ENCODE data around the gene RNF14. TPM values are rescaled to one million over a fixed set of nuclear protein-coding genes. Genes with fewer than 3 reads are reported as not detected.

Gene RNF14
- total and polyA plus RNA-seq, 10 of the 15 experiments (the other 5 are each of a cell fraction or from before 2014, with no cell fraction given), result 13.2 to 41.8 (median 28.3) TPM

DNA sequence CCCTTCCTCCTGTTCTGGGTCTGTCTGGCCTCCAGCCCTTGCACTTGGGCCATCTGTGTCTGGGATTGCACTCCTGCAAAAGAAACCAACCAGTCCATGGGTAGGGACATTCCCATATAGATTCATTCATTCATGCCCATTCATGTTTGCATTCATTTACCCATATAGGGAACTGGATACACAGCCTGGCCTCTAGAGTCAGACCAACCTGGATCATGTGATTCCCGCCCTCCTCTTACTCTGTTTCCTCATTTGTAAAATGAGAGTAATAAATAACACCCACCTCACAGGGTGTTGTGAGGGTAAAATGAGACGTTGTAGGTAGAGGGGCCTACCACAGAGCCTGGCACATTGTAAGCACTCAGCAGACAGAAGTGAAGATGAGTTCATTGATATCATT is 19.4 kb upstream of the RNF14 start:
- ChIA-PET RAD21 (ENCODE audit: unreplicated experiment) (no interaction called here), POLR2A (no interaction called here), CTCF (interaction anchor here (0.7 kb wide), 1 partner anchor 554 kb away, joined by 3 read pairs; no protein-coding TSS in a partner anchor), SMC1A (ENCODE audit: uncharacterized antibody, unreplicated experiment) (no interaction called here)
- H3K4me2 ChIP-seq (ENCODE audit: control insufficient read depth, insufficient read depth), result no peak overlapping the region
- H3K9ac ChIP-seq (ENCODE audit: control insufficient read depth, insufficient read depth, low read length), result no peak overlapping the region
- H2AFZ ChIP-seq (ENCODE audit: control insufficient read depth, low read depth, low read length), result no peak overlapping the region
- no peaks in the 10 kb centered on the region for H3K79me2 ChIP-seq (ENCODE audit: control insufficient read depth, insufficient read depth, low read length)
- no TSS peak for BruUV-seq (replicated peaks)
- 37% methylated on average over 2 of the region's 2 CpGs for WGBS (ENCODE audit: insufficient coverage, insufficient replicate concordance, low lambda C conversion rate, missing lambda C conversion rate)
- no peak for ATAC-seq
- FAIRE-seq, result no peak
- no peaks in the 10 kb centered on the region for H3K9me3 ChIP-seq (replicated peaks; ENCODE audit: control insufficient read depth, insufficient read depth, low read length)
- H3K27me3 ChIP-seq (replicated peaks in 1 of 2; ENCODE audit: control insufficient read depth in 2 of 2, insufficient read depth in 2 of 2, low read length in 1 of 2), result no peaks in the 10 kb centered on the region
- in situ Hi-C loops (cut with MboI), result no loop called here
- H4K20me1 ChIP-seq (ENCODE audit: control insufficient read depth, insufficient read depth), result no peaks in the 10 kb centered on the region
- TF ChIP-seq NRF1 (conservative IDR thresholded peaks at IDR 0.05; ENCODE audit: low read depth, low read length) (no peak), MEF2B (IDR thresholded peaks at IDR 0.05; ENCODE audit: partially characterized antibody, poor library complexity, severe bottlenecking) (no peak), NKRF (conservative IDR thresholded peaks at IDR 0.05) (no peak), CHD1 (IDR thresholded peaks at IDR 0.05; ENCODE audit: low read depth, low read length) (no peak), PML (IDR thresholded peaks at IDR 0.05; ENCODE audit: low read length) (no peak), TCF12 (IDR thresholded peaks at IDR 0.05; ENCODE audit: low read depth, low read length) (no peak), FOXK2 (IDR thresholded peaks at IDR 0.05) (no peak), STAT1 (conservative IDR thresholded peaks at IDR 0.05) (no peak), NR2F1 (conservative IDR thresholded peaks at IDR 0.05) (no peak), IRF5 (IDR thresholded peaks at IDR 0.05; ENCODE audit: borderline replicate concordance) (no peak), HCFC1 (IDR thresholded peaks at IDR 0.05; ENCODE audit: low read length) (no peak), CTCF (IDR thresholded peaks at IDR 0.05 in 2 of 3, conservative IDR thresholded peaks at IDR 0.05 in 1 of 3; ENCODE audit: control insufficient read depth in 2 of 3, extremely low read depth in 1 of 3, insufficient read depth in 1 of 3, low read depth in 3 of 3, low read length in 3 of 3) (no peak), MYC (IDR thresholded peaks at IDR 0.05; ENCODE audit: insufficient read depth, insufficient read length, insufficient replicate concordance, low read length, severe bottlenecking) (no peak)
- TF ChIP-seq, protein P1, sequence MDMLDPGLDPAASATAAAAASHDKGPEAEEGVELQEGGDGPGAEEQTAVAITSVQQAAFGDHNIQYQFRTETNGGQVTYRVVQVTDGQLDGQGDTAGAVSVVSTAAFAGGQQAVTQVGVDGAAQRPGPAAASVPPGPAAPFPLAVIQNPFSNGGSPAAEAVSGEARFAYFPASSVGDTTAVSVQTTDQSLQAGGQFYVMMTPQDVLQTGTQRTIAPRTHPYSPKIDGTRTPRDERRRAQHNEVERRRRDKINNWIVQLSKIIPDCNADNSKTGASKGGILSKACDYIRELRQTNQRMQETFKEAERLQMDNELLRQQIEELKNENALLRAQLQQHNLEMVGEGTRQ (IDR thresholded peaks at IDR 0.05; ENCODE audit: borderline replicate concordance, low read depth, low read length), result no peak
- no peaks in the 10 kb centered on the region for H3K4me1 ChIP-seq (ENCODE audit: control insufficient read depth, insufficient read depth, low read length)
- H3K4me3 ChIP-seq, result no peak overlapping the region
- no peak overlapping the region for H3K27ac ChIP-seq (ENCODE audit: control insufficient read depth, insufficient read depth)
- no peak for DNase-seq (ENCODE audit: low read depth, low spot score)
- intact Hi-C loops (cut with micrococcal nuclease; ENCODE audit: unreplicated experiment), result no loop called here
- no peaks in the 10 kb centered on the region for H3K36me3 ChIP-seq (ENCODE audit: control insufficient read depth in 2 of 2, insufficient read depth in 2 of 2, low read length in 1 of 2)
